A549 (cell line): ENCODE data around the gene AP2A2.

Source experiments
- CTCF ChIP-seq: fragments of >200 bp; sonication (Bioruptor Twin); formaldehyde crosslinking; IDR thresholded peaks from 3 replicates; pipeline ENCODE4 v1.5.1; 2016
- RFX5 ChIP-seq: fragments of 450-650 bp; IDR thresholded peaks from 2 replicates; pipeline ENCODE4 v1.7.1; 2014; ENCODE audit warnings: antibody characterized with exemption, mild to moderate bottlenecking, moderate library complexity

- TF ChIP-seq RFX5 = no peak
- TF ChIP-seq CTCF = no peak
These were observed 53.1 kb downstream of the AP2A2 start for GRCh38 chr11:978781-979180.
